ENCODE measurements around the gene ID4. TPM values are rescaled to one million over a fixed set of nuclear protein-coding genes. Genes with fewer than 3 reads are reported as not detected.

ID4 gene
- total and polyA plus RNA-seq, 12 donors, result 1.5 to 12.4 (median 6.3) TPM

DNA sequence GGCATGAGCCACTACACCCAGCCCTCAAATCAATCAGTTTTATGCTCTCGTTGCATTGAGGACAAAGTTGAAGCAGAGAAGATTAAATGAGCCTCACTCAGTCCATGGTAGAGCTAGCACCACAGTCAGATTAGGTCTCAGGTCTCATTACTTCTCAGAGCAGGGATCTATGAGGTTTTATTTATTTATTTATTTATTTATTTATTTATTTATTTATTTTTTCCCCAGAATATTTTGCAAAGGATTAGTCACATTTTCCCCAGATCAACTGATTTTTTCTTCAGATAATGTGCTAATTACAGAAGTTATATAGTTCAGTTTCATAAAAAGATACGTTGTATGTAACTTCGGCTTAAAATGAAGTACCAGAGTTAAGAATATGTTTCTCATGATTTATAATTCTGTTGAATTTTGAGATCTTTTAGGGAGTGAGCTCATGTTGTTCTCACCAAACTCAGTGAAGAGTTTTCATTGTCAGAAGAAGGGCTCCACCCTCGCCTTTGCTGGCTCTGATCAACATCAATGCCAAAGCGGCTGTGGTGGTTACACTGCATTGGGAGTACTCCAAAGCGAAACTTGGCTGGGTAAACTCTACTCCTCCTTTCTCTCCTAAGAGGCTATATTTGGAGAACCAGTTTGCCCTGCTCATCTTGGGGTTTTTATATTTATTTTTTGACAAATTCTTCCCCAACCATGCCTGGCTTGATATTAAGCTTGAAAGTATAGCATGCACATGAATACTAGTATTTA is 12.9 kb upstream of the ID4 start:
- no peak overlapping the region for H3K27ac ChIP-seq
- H3K36me3 ChIP-seq (replicated peaks in 1 of 2), result no peaks in the 10 kb centered on the region
- no peaks in the 10 kb centered on the region for H3K27me3 ChIP-seq
- no peak for DNase-seq
- WGBS, 4 donors, result 78 to 80% (median 79%) methylated on average over 6 of the region's 6 CpGs
- no peak overlapping the region for H3K4me3 ChIP-seq
- no peaks in the 10 kb centered on the region for H3K4me1 ChIP-seq (replicated peaks in 1 of 2)
- intact Hi-C loops (cut with DNase I), result no loop called here
- H3K9me3 ChIP-seq (replicated peaks in 1 of 3), result no peaks in the 10 kb centered on the region
- TF ChIP-seq CTCF (IDR thresholded peaks at IDR 0.05), result no peak
- no peak for TF ChIP-seq POLR2A (IDR thresholded peaks at IDR 0.05)

GRCh38 chr6:19827247-19827646 is 9.9 kb upstream of the ID4 start:
- 85 to 90% (median 88%) methylated on average over 5 of the region's 5 CpGs for WGBS, 4 donors
- Histone ChIP-seq H3K27ac (no peak overlapping the region), H3K4me1 (replicated peaks in 1 of 2) (no peaks in the 10 kb centered on the region), H3K36me3 (replicated peaks in 1 of 2) (no peaks in the 10 kb centered on the region), H3K9me3 (replicated peaks in 1 of 3) (no peaks in the 10 kb centered on the region), H3K4me3 (no peak overlapping the region), H3K27me3 (no peaks in the 10 kb centered on the region)
- TF ChIP-seq POLR2A (IDR thresholded peaks at IDR 0.05) (no peak), CTCF (IDR thresholded peaks at IDR 0.05) (no peak)
- no peak for DNase-seq
- intact Hi-C loops (cut with DNase I), result no loop called here

DNA sequence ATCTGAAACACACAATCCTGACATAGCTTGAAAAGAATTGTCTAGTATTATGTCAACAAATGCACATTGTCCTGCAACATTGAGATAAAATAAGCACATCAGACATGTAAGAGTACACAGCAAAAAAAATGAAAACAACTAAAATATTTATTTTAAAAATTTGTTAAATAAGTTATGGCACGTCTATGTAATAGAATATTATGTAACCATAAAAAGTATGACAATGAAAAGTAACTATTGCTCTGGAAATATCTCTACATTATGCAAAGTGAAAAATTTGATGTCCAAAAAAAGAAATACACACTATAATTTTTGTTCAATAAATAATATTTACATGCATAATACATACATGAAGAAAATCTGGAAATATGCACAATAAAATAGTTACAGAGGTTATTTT is 9.3 kb upstream of the ID4 start:
- Histone ChIP-seq H3K4me3 (no peak overlapping the region), H3K27ac (no peak overlapping the region), H3K27me3 (no peaks in the 10 kb centered on the region), H3K4me1 (replicated peaks in 1 of 2) (no peaks in the 10 kb centered on the region), H3K36me3 (replicated peaks in 1 of 2) (no peaks in the 10 kb centered on the region), H3K9me3 (replicated peaks in 1 of 3) (no peaks in the 10 kb centered on the region)
- WGBS, 4 donors, result 67 to 76% (median 73%) methylated on average over 1 of the region's 1 CpG
- TF ChIP-seq CTCF (IDR thresholded peaks at IDR 0.05) (no peak), POLR2A (IDR thresholded peaks at IDR 0.05) (no peak)
- DNase-seq, result no peak
- intact Hi-C loops (cut with DNase I), result no loop called here

- peaks cover 2% of the 10 kb centered on the region for H3K27me3 ChIP-seq
- TF ChIP-seq CTCF (IDR thresholded peaks at IDR 0.05) (no peak), POLR2A (IDR thresholded peaks at IDR 0.05) (no peak)
- no peak overlapping the region for H3K4me3 ChIP-seq
- no peak for DNase-seq
- intact Hi-C loops (cut with DNase I), result no loop called here
- 34 to 39% (median 36%) methylated on average over 2 of the region's 2 CpGs for WGBS, 4 donors
- H3K27ac ChIP-seq, result no peak overlapping the region
- H3K36me3 ChIP-seq (replicated peaks in 1 of 2), result no peaks in the 10 kb centered on the region
- H3K9me3 ChIP-seq (replicated peaks in 1 of 3), result no peaks in the 10 kb centered on the region
- H3K4me1 ChIP-seq (replicated peaks in 1 of 2), result no peaks in the 10 kb centered on the region
These were observed 7.0 kb upstream of the ID4 start for GRCh38 chr6:19830171-19830570.
